Measurements from ENCODE around the gene MTREX.

MTREX gene

GRCh38 chr5:55324815-55325418 lies 17.1 kb downstream of the MTREX start:
- DNase-seq (ENCODE audit: low read depth, low spot score) = peak; percentile 63

GRCh38 chr5:55325621-55326020 lies 17.8 kb downstream of the MTREX start:
- DNase-seq (ENCODE audit: low read depth, low spot score) = no peak

GRCh38 chr5:55327281-55327680 lies 19.5 kb downstream of the MTREX start:
- no peak for DNase-seq (ENCODE audit: low read depth, low spot score)

GRCh38 chr5:55331321-55331720 lies 23.5 kb downstream of the MTREX start:
- DNase-seq (ENCODE audit: low read depth, low spot score) = no peak

GRCh38 chr5:55333017-55333416 lies 25.2 kb downstream of the MTREX start:
- DNase-seq (ENCODE audit: low read depth, low spot score) = no peak

GRCh38 chr5:55333811-55334210 lies 26.0 kb downstream of the MTREX start:
- DNase-seq (ENCODE audit: low read depth, low spot score) = no peak

- DNase-seq (ENCODE audit: low read depth, low spot score) = no peak
Observed at GRCh38 chr5:55338092-55338613, 30.4 kb downstream of the MTREX start.

- no peak for DNase-seq (ENCODE audit: low read depth, low spot score)
Observed at GRCh38 chr5:55338810-55339243, 31.0 kb downstream of the MTREX start.

- DNase-seq (ENCODE audit: low read depth, low spot score) = no peak
Observed at GRCh38 chr5:55343107-55343506, 35.3 kb downstream of the MTREX start.

- DNase-seq (ENCODE audit: low read depth, low spot score) = no peak
Observed at GRCh38 chr5:55343609-55344008, 35.8 kb downstream of the MTREX start.

GRCh38 chr5:55344392-55344992 lies 36.7 kb downstream of the MTREX start:
- peak; percentile 81 for DNase-seq (ENCODE audit: low read depth, low spot score)

- no peak for DNase-seq (ENCODE audit: low read depth, low spot score)
Observed at GRCh38 chr5:55345327-55345726, 37.5 kb downstream of the MTREX start.

- DNase-seq (ENCODE audit: low read depth, low spot score) = no peak
Observed at GRCh38 chr5:55347786-55348185, 40.0 kb downstream of the MTREX start.

GRCh38 chr5:55350754-55351153 lies 43.0 kb downstream of the MTREX start:
- DNase-seq (ENCODE audit: low read depth, low spot score) = no peak

- DNase-seq (ENCODE audit: low read depth, low spot score) = no peak
Observed at GRCh38 chr5:55356896-55357295, 49.1 kb downstream of the MTREX start.

GRCh38 chr5:55360190-55360589 lies 52.4 kb downstream of the MTREX start:
- DNase-seq (ENCODE audit: low read depth, low spot score) = no peak

GRCh38 chr5:55363856-55364255 lies 56.1 kb downstream of the MTREX start:
- DNase-seq (ENCODE audit: low read depth, low spot score) = peak; percentile 57

GRCh38 chr5:55364537-55365055 lies 56.8 kb downstream of the MTREX start:
- no peak for DNase-seq (ENCODE audit: low read depth, low spot score)

- peak; percentile 4 for DNase-seq (ENCODE audit: low read depth, low spot score)
Observed at GRCh38 chr5:55370291-55370925, 62.6 kb downstream of the MTREX start.

GRCh38 chr5:55371145-55371544 lies 63.4 kb downstream of the MTREX start:
- DNase-seq (ENCODE audit: low read depth, low spot score) = no peak

- DNase-seq (ENCODE audit: low read depth, low spot score) = no peak
Observed at GRCh38 chr5:55372130-55372925, 64.5 kb downstream of the MTREX start.

- no peak for DNase-seq (ENCODE audit: low read depth, low spot score)
Observed at GRCh38 chr5:55377810-55378209, 70.0 kb downstream of the MTREX start.
